GM21825 (cell line): ENCODE data around the gene H2AZ2.
"Not testable (repeated sequence)": the region's sequence is repeated elsewhere in the genome, so short reads cannot be mapped to it uniquely, and the experiment has no call there.

Experiments used
- ATAC-seq: cut with Tn5 transposase; IDR thresholded peaks from one replicate; pipeline ENCODE4 v1.9.1; 2021; ENCODE audit warnings: mild to moderate bottlenecking, moderate library complexity; ENCODE audit not compliant: unreplicated experiment

H2AZ2 gene

DNA sequence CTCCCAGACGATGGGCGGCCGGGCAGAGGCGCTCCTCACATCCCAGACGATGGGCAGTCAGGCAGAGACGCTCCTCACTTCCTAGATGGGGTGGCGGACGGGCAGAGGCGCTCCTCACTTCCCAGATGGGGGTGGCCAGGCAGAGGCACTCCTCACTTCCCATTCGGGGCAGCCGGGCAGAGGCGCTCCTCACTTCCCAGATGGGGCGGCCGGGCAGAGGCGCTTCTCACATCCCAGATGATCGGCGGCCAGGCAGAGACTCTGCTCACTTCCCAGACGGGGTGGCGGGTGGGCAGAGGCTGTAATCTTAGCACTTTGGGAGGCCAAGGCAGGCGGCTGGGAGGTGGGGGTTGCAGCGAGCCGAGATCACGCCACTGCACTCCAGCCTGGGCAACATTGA lies 24.0 kb upstream of the H2AZ2 start:
- not testable (repeated sequence) for ATAC-seq

DNA sequence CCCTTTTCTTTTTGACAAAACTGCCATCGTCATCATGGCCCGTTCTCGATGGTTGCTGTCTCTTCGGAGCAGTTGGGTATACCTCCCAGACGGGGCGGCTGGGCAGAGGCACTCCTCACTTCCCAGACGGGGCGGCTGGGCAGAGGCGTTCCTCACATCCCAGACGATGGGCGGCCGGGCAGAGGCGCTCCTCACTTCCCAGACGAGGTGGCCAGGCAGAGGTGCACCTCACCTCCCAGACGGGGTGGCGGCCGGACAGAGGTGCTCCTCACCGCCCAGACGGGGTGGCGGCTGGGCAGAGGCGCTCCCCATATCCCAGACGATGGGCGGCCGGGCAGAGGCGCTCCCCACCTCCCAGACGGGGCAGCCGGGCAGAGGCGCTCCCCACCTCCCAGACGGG lies 22.9 kb upstream of the H2AZ2 start:
- ATAC-seq: not testable (repeated sequence)

DNA sequence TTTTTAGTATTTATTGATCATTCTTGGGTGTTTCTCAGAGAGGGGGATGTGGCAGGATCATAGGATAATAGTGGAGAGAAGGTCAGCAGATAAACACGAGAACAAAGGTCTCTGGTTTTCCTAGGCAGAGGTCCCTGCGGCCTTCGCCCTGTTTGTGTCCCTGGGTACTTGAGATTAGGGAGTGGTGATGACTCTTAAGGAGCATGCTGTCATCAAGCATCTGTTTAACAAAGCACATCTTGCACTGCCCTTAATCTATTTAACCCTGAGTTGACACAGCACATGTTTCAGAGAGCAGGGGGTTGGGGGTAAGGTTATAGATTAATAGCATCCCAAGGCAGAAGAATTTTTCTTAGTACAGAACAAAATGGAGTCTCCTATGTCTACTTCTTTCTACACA lies 22.4 kb upstream of the H2AZ2 start:
- not testable (repeated sequence) for ATAC-seq

DNA sequence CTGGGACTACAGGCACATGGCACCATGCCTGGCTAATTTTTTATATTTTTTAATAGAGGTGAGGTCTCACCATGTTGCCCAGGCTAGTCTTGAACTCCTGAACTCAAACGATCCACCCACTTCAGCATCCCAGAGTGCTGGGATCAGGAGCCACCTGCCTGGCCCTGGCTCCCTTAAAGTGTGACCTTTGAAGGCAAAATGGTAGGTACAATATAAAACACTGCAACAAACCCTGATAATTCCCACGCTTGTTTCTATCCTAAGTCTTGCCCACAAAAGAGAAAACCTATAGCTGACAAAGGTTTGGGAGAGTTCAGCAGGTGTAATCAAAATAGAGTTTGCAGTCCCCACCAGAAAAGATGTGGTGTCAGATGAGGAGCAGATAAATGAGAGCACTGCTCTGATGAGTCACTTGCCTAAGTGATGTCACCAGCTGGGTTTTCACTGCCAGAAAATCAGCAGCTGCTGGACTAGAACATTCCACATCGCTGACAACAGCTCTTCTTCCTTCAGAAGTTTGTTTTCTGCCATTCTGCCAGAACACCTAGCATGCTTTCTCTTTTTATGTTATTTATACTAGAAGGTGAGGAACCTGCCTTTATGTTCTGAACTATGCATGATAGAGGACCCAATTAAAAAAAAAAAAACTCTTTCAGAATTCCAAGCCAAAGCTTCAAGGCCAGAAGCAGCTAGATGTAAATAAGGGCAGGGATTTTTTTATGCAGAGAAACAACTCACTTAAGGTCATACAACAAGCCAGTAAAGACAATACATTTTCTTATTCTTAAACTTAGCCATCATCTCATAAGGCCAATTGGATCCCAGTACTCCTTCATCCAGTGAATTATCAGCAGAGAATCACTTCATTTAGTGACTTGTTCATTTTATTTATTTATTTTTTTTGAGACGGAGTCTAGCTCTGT lies 19.4 kb upstream of the H2AZ2 start:
- ATAC-seq: no peak

DNA sequence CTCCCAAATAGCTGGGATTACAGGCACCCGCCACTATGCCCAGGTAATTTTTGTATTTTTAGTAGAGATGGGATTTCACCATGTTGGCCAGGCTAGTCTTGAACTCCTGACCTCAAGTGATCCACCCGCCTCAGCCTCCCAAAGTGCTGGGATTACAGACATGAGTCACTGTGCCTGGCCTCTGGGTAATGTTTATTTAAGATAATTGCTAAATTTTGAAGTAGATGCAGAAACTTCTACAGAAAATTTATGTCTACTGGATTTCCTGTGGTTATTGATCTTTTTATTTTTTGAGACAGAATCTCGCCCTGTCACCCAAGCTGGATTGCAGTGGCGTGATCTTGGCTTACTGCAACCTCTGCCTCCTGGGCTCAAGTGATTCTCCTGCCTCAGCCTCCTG lies 14.1 kb upstream of the H2AZ2 start:
- ATAC-seq: not testable (repeated sequence)

DNA sequence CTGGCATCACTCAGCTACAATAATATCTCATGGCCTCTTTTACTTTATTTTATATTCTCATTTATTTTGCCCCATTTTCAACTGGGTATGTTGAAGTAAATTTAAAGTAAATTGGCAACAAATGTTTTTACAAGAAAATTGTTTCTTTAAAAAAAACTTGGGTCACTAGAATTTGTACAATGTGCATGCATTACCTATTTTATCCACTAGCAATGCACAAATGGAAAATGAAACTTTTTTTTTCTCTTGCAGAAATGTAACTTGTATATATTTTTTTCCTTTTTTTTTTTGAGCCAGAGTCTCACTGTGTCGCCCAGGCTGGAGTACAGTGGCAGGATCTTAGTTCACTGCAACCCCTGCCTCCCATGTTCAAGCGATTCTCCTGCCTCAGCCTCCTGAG lies 10.3 kb upstream of the H2AZ2 start:
- no peak for ATAC-seq

DNA sequence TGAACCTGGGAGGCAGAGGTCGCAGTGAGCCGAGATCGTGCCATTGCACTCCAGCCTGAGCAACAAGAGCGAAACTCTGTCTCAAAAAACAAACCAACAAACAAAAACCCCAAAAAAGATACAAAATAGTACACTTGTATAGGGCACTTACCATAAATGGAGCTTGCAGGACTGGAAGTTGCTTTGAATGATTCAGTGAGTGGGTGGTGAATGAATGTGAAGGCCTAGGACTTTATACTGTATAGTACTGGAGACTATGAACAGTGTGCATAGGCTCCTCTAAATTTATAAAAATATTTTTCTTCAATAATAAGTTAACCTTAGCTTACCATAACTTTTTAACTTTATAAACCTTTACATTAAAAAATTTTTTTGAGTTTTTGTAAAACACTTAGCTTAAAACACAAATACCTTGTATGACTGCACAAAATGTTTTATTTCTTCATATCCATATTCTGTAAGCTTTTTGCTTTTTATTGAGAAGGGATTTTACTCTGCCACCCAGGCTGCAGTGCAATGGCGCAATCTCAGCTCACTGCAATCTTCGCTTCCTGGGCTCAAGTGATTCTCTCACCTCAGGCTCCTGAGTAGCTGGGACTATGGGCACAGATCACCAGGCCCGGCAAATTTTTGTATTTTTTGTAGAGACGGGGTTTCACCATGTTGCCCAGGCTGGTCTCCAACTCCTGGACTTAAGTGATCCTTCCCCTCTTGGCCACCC lies 6.9 kb upstream of the H2AZ2 start:
- no peak for ATAC-seq

DNA sequence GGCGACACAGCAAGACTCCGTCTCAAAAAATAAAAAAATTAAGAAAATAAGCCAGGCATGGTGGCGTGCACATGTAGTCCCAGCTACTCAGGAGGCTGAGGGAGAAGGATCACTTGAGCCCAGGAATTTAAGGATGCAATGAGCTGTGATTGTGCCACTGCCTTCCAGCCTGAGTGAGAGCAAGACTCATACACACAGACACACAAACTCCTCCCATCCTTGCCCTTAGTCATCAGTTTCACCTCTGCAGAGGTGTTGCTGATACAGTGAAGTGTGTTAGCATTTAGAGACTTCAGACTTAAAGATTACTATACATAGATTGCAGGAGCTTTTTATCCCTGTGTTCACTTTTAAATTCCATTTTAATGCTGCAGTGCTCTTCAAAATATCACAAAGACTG lies 5.5 kb upstream of the H2AZ2 start:
- ATAC-seq: no peak

DNA sequence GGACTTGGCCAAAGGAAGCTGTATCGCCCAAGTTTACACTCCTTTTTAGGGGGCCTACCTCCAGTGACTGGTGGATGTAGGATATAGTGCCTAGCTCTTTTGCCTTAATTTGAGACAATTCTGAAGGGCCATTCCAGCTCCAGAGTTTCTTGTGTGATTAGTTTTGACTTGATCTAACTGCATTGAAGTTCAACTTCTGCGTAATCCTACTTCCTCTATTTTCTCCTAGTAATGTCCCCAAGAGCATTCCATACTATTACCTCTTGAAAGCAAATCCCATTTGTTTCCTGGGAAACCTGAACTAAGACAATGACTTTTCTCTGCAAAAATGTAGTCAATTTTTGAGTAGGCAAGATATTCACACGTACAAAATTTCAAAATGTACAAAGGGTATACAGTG lies 4.7 kb upstream of the H2AZ2 start:
- ATAC-seq: no peak

DNA sequence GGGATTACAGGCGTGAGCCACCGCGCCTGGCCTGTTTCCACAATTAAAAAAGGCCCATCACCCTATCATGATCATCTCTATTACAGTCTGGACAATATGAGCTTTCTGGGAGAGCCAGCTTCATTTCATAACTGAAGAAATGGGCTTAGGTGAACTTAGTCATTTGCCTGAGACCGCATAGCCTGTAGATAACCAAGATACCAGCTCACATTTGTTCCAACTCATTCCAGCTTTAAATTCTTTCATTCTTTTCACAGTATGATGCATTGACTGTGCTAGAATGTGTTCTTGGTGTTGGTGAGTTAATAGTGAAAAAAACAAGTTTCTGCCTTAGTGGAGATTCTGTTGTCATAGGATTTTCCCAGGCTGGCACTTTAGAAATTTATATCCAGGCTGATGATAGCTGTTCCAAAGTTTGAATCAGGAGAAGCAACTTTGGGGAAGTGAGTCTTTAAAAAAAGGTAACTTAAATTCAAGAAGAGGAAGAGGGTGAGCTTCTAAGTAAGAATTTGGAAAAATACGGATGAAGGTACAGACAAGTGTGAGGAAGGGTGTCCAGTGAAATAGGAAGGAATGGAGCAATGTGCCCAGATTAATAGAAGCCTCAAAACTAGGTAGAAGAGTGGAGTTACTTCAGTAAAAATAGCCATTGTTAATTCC lies 2.1 kb upstream of the H2AZ2 start:
- ATAC-seq: no peak

DNA sequence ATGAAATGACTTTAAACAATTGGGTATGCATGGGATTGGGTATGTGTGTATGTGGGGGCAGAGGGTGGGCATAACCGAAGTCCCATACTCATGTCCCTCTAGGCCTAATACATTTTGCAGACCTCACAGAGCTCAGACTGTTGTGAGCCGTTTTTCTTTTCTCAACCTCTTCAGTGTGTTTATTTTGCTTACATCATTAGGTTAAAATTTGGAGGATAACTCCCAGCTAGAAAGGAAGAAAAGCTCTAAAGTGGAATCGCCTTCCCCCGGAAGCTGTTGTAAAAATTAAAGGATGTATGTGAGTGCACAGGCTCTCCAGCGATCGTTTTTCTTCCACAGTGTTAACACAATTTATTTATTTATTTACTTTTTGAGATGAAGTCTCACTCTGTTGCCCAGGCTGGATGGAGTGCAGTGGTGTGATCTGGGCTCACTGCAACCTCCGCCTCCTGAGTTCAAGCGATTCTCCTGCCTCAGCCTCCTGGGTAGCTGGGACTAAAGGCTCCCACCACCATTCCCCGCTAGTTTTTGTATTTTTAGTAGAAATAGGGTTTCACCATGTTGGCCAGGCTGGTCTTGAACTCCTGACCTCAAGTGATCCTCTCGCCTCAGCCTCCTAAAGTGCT lies 1.5 kb upstream of the H2AZ2 start:
- ATAC-seq: no peak

DNA sequence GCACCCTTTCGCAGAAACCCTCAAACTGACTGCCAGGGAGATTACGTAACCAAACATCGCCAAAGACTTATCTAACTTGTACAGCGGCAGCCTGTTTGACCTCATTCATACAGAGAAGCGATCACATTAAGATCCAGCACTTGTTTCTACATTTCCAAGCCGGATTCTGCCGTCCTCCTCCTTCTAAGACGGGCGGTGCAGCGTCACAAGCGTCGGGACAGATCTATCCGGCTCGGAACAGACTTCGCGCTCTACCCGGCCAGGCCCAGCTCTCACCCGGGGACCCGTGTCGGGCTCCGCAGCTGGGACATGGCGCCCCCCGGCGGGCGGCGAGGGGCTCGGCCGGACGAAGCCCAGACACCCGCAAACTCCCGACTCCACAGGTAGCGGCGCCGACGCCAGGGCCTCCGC lies 373 bp downstream of the H2AZ2 start:
- ATAC-seq: peak; percentile 63

DNA sequence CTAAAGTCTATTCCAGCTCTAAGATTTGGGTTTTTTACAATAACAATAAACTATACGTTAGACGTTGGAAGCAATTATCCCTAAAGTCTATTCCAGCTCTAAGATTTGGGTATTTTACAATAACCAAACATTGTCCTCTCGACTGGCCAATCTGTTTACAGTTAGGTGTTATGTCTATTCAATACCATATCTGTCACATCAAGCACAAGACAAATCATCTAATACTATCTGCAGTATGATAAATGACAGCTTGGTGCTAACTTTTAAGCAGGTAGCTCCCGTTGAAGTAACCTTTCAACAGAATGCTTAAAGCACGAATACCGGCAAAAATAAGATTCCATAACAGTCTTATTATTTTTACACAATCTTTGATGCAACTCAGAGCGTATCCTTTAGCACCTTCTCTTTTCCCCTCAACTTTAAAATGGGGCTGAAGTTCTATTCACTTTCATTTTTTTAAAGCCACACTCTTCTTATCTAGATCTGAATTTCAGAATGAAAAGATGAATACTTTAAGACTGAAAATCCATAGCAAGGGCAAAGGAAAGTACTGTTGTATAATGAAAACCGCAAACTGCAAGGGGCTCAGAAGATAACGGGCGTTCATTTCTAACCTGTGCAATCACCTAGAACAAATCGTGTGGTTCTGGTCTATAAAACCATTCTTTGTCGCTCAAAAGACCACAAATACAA lies 925 bp downstream of the H2AZ2 start:
- no peak for ATAC-seq

DNA sequence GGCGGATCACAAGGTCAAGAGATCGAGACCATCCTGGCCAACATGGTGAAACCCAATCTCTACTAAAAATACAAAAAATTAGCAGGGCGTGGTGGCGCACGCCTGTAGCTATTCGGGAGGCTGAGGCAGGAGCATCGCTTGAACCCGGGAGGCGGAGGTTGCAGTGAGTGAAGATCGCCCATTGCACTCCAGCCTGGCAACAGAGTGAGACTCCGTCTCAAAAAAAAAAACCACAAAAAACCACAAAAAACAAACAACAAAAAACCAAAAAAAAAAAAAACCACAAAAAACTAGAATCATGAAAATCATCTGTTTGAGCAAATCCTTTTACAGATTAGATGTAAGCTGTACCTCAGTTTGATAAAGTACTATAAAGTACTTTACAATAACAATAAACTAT lies 1.5 kb downstream of the H2AZ2 start:
- not testable (repeated sequence) for ATAC-seq

DNA sequence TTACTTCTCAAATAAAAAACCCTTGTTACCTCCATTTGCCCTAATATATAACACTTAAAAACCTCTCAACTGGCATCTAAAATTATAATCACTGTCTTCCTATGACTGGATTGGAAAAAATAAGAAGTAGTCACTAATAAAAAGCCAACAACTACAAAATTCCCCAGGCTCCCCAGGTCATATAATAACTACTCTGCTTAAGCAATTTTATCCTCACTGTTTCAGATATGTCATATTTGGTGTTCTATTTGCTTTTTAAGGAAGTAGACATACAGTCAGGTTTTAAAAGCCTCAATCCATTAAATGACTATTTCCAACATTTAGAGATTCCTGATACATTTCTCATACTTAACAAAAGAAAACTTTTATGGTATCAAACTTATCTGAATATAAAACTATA lies 2.4 kb downstream of the H2AZ2 start:
- ATAC-seq: no peak

DNA sequence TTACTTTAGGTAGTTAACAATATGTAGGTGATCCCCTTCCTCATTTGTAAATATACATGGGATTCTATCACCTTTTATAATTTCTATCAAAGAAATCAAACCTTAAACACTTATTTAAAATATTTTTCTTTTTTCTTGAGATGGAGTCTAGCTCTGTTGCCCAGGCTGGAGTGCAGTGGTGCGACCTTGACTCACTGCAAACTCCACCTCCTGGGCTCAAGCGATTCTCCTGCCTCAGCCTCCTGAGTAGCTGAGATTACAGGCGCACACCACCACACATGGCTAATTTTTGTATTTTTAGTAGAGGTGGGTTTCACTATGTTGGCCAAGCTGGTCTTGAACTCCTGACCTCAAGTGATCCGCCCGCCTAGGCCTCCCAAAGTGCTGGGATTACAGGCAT lies 4.4 kb downstream of the H2AZ2 start:
- ATAC-seq: not testable (repeated sequence)

DNA sequence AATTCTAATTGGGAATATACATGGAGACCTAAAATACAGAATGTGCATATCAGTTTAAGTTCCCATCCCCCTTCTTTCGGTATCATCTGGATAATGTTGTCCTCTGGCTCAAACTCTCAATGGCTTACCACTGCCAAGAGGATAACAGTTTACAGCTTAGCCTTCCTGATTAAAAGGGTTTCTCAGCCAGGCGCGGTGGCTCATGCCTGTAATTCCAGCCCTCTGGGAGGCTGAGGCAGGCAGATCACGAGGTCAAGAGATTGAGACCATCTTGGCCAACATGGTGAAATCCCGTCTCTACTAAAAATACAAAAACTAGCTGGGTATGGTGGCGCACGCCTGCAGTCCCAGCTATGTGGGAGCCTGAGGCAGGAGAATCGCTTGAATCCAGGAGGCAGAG lies 5.2 kb downstream of the H2AZ2 start:
- not testable (repeated sequence) for ATAC-seq

DNA sequence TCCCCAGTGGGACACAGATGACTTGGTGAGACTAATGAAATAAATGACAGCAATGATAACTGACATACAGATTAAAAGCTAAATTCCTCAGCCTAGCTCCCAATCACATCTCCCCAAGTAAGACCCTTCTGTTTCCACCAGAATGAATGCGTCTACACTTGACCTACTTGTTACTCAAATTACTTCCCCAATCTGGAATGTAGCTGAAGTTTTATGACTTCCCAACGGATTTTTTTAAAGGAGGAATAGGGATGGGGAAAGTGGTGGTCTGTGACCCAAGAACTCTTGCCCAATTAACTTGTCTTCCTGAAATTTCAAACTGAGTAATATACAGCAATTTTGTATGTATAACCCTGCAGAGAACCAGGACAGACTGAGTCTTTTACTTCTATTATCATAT lies 9.1 kb downstream of the H2AZ2 start:
- no peak for ATAC-seq

DNA sequence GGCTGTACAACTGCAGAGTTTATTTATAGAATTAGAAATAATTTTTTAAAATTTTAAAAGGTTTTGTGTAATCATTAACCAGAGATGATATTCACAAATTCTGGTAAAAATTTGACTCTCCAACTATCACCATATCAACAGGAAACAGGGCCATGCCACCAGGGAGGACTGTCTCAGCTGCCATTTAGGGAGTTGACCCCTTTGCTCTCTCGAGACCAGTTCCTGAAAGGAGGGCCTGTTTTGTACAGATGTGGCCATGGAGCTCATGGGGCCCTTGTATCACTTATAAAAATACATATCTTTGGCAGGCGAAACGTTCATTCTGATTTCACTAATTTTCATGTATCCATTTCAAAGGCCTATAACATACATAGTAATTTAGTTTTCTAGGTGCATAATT lies 20.3 kb downstream of the H2AZ2 start:
- no peak for ATAC-seq

DNA sequence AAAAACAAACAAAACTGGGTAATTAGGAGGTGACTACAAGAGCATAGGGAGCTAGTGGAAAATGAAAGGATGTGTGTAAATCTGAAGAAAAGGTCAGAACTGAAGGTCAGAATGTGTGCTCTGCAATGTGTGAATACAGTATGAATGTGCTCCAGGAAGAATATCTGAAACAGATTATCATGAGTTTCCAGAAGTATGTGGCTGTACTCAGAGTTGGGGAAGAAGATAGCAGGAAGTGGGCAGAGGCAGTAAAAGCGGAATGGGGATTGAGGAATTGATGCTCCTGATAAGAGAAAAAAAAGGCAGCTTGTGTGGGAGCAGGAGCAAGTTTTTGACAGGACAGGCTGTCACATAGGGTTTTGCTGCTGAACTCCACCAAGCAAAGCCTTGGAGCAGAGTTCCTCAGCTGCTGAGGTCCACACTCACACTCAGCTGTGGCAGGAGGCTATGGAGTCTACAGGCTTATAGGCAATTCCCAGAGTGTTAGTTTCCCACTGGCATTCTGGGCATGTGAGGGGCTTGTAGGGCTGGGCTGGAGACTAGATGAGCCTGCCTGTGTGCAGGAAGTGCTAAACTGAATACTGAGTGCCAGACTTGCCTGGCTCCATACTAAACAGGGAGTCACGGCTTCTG lies 22.9 kb downstream of the H2AZ2 start:
- no peak for ATAC-seq
